ENCODE data around the gene SEPSECS. TPM values are rescaled to one million over a fixed set of nuclear protein-coding genes. Genes with fewer than 3 reads are reported as not detected.

Gene SEPSECS
- total and polyA plus RNA-seq, 12 donors, result 5.8 to 38.6 (median 7.7) TPM

- H3K27ac ChIP-seq, result no peak overlapping the region
- intact Hi-C loops (cut with DNase I), result loop anchor here in 1 of 2 donors (5.0 kb wide), 1 partner anchor 164 kb away; no protein-coding TSS in a partner anchor
- H3K27me3 ChIP-seq, result no peaks in the 10 kb centered on the region
- no peak for DNase-seq
- peaks cover 0 to 5% of the 10 kb centered on the region in 2 donors for H3K36me3 ChIP-seq (replicated peaks in 1 of 2)
- H3K9me3 ChIP-seq (replicated peaks in 1 of 3), result no peaks in the 10 kb centered on the region
- TF ChIP-seq POLR2A (IDR thresholded peaks at IDR 0.05) (no peak), CTCF (IDR thresholded peaks at IDR 0.05) (no peak)
- H3K4me3 ChIP-seq, result no peak overlapping the region
- WGBS, 4 donors, result 50 to 61% (median 58%) methylated on average over 1 of the region's 1 CpG
- no peaks in the 10 kb centered on the region for H3K4me1 ChIP-seq (replicated peaks in 1 of 2)
Observed at GRCh38 chr4:25146076-25146475, 14.2 kb downstream of the SEPSECS start.

GRCh38 chr4:25144870-25145481 lies 15.3 kb downstream of the SEPSECS start:
- TF ChIP-seq POLR2A (IDR thresholded peaks at IDR 0.05) (no peak), CTCF (IDR thresholded peaks at IDR 0.05) (peak; percentile 20 to 72 (median 50))
- H3K4me1 ChIP-seq (replicated peaks in 1 of 2), result no peaks in the 10 kb centered on the region
- no peak overlapping the region for H3K4me3 ChIP-seq
- no peak for DNase-seq
- peaks cover 0 to 5% of the 10 kb centered on the region in 2 donors for H3K36me3 ChIP-seq (replicated peaks in 1 of 2)
- intact Hi-C loops (cut with DNase I), result loop anchor here in 1 of 2 donors (5.0 kb wide), 1 partner anchor 163 kb away; no protein-coding TSS in a partner anchor
- no peaks in the 10 kb centered on the region for H3K9me3 ChIP-seq (replicated peaks in 1 of 3)
- no peaks in the 10 kb centered on the region for H3K27me3 ChIP-seq
- WGBS, 4 donors, result 2 to 17% (median 4%) methylated on average over 1 of the region's 1 CpG
- H3K27ac ChIP-seq, result no peak overlapping the region

GRCh38 chr4:25142468-25142867 lies 17.8 kb downstream of the SEPSECS start:
- Histone ChIP-seq H3K27ac (no peak overlapping the region), H3K36me3 (replicated peaks in 1 of 2) (peaks cover 0 to 5% of the 10 kb centered on the region in 2 donors), H3K4me3 (no peak overlapping the region), H3K27me3 (no peaks in the 10 kb centered on the region), H3K4me1 (replicated peaks in 1 of 2) (no peaks in the 10 kb centered on the region), H3K9me3 (replicated peaks in 1 of 3) (no peaks in the 10 kb centered on the region)
- WGBS, 4 donors, result 92 to 97% (median 95%) methylated on average over 4 of the region's 4 CpGs
- TF ChIP-seq CTCF (IDR thresholded peaks at IDR 0.05) (no peak), POLR2A (IDR thresholded peaks at IDR 0.05) (no peak)
- DNase-seq, result no peak
- intact Hi-C loops (cut with DNase I), result no loop called here

GRCh38 chr4:25141592-25141991 lies 18.7 kb downstream of the SEPSECS start:
- Histone ChIP-seq H3K27ac (no peak overlapping the region), H3K36me3 (replicated peaks in 1 of 2) (peaks cover 0 to 5% of the 10 kb centered on the region in 2 donors), H3K4me3 (no peak overlapping the region), H3K9me3 (replicated peaks in 1 of 3) (no peaks in the 10 kb centered on the region), H3K4me1 (replicated peaks in 1 of 2) (no peaks in the 10 kb centered on the region), H3K27me3 (no peaks in the 10 kb centered on the region)
- intact Hi-C loops (cut with DNase I), result no loop called here
- TF ChIP-seq POLR2A (IDR thresholded peaks at IDR 0.05) (no peak), CTCF (IDR thresholded peaks at IDR 0.05) (no peak)
- 93 to 100% (median 93%) methylated on average over 2 to 4 of the region's 4 CpGs for WGBS, 4 donors
- DNase-seq, result no peak
